ENCODE measurements around the gene PTPN3.

Gene PTPN3

GRCh38 chr9:109504689-109505088, 6.6 kb upstream of the PTPN3 start:
- DNase-seq (ENCODE audit: low read depth) = no peak
- TF ChIP-seq CTCF (conservative IDR thresholded peaks at IDR 0.05; ENCODE audit: low read depth, low read length) = no peak

GRCh38 chr9:109500421-109500974, 2.4 kb upstream of the PTPN3 start:
- no peak for DNase-seq (ENCODE audit: low read depth)
- H3K4me3 ChIP-seq (ENCODE audit: low read depth, low read length) = no peak overlapping the region
- TF ChIP-seq CTCF (conservative IDR thresholded peaks at IDR 0.05; ENCODE audit: low read depth, low read length) = no peak

More at GRCh38 chr9:109504689-109505088, 6.6 kb upstream of the PTPN3 start:
- no peak overlapping the region for H3K4me3 ChIP-seq (ENCODE audit: low read depth, low read length)

DNA sequence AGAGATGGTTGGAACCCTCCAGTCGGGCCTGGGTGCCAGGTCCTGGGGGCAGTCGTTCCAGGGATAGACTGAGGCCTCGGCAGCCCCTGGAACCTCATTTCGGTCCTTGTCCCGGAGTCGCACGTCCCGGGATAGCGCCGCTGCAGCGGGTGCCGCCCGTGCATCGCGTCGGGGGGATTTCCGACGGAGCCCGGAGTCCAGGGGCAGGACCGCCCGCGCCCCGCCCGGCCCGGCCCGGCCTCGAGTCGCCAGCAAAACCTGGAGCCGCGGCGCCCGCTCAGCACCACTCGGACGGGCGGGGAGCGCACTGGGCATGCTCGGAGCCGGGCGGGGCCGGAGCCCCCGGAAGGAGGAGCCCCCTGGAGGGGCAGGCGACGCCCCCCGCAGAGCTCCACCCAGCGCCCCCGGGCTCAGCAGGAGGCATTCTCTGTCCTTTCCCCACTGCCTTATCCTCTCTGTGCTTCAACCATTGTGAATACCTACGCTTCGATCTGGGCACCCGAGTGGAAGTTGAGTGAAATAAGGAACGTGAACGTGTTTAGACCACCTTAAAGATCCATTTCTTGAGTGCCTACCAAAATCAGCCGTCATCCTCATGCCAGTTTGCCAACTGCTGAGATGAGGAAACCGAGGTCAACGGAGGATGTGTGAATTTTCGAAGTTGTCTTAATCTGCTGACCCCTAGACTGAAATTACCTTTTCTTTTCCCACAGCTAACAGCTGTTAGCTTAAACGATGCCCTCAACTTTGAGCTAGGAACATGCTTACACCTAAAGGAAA, 1.7 kb upstream of the PTPN3 start:
- peak overlapping the region; percentile 48 for H3K4me3 ChIP-seq (ENCODE audit: low read depth, low read length)
- peak; percentile 37 for DNase-seq (ENCODE audit: low read depth)
- TF ChIP-seq CTCF (conservative IDR thresholded peaks at IDR 0.05; ENCODE audit: low read depth, low read length) = no peak

- no peak for TF ChIP-seq CTCF (conservative IDR thresholded peaks at IDR 0.05; ENCODE audit: low read depth, low read length)
- peak overlapping the region; percentile 48 for H3K4me3 ChIP-seq (ENCODE audit: low read depth, low read length)
Measured at GRCh38 chr9:109499093-109499630, 1.1 kb upstream of the PTPN3 start.

DNA sequence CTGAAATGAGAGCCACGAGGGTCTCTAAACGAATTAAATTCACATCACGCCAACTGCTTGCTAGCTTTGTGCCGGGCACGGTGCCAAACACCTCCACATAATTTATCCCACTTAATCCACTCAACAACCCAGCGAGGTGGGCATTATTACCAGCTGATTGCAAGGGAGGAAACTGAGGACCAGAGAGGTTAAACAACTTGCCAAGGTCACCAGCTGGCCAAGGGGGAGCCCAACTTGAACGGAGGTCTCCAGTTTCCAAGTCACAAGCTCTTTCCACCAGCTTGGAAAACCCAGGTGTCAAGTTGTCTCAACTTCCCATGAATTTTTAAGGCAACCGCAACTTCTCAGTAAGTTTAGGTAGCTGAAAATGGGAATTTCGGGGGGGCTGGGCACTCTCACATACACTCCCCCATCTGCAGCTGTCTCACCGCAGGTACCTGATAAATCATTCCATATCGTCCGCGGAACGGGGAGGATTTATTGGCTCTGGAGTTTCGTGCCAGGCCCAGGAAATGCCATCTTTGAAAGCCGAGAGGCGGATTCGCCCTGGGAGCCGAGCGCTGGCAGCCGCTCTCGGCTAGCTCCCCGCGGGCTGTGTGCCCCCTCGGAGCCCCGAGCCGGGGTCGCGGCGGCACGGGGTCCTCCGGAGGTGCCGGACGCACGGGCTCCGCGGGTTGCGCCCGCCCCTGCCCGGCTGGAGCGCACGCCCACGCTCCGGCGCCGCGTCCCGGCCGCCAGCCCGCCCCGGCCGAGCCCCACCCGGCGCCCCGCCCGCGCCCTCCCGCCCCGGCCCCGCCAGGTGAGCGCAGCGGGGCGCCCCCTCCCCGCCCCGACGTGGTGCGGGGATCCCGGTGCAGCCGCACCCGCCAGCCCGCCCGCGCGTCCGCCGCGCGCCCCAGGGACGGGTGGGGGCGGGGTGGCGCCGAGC, 617 bp downstream of the PTPN3 start:
- DNase-seq (ENCODE audit: low read depth) = no peak
- peak overlapping the region; percentile 56 for H3K4me3 ChIP-seq (ENCODE audit: low read depth, low read length)
- TF ChIP-seq CTCF (conservative IDR thresholded peaks at IDR 0.05; ENCODE audit: low read depth, low read length) = no peak

More at GRCh38 chr9:109499093-109499630, 1.1 kb upstream of the PTPN3 start:
- DNase-seq (ENCODE audit: low read depth) = no peak

GRCh38 chr9:109496841-109497225, 1.3 kb downstream of the PTPN3 start:
- no peak overlapping the region for H3K4me3 ChIP-seq (ENCODE audit: low read depth, low read length)
- no peak for DNase-seq (ENCODE audit: low read depth)
- no peak for TF ChIP-seq CTCF (conservative IDR thresholded peaks at IDR 0.05; ENCODE audit: low read depth, low read length)

All from choroid plexus epithelial cell (primary cell).